ENCODE results near the gene PIGU. TPM values are rescaled to one million over a fixed set of nuclear protein-coding genes. Genes with fewer than 3 reads are reported as not detected.
"Not testable (repeated sequence)": the region's sequence is repeated elsewhere in the genome, so short reads cannot be mapped to it uniquely, and the experiment has no call there.

Gene PIGU
- total RNA-seq, 1 donor from 2014 or later, result 19.8 TPM

DNA sequence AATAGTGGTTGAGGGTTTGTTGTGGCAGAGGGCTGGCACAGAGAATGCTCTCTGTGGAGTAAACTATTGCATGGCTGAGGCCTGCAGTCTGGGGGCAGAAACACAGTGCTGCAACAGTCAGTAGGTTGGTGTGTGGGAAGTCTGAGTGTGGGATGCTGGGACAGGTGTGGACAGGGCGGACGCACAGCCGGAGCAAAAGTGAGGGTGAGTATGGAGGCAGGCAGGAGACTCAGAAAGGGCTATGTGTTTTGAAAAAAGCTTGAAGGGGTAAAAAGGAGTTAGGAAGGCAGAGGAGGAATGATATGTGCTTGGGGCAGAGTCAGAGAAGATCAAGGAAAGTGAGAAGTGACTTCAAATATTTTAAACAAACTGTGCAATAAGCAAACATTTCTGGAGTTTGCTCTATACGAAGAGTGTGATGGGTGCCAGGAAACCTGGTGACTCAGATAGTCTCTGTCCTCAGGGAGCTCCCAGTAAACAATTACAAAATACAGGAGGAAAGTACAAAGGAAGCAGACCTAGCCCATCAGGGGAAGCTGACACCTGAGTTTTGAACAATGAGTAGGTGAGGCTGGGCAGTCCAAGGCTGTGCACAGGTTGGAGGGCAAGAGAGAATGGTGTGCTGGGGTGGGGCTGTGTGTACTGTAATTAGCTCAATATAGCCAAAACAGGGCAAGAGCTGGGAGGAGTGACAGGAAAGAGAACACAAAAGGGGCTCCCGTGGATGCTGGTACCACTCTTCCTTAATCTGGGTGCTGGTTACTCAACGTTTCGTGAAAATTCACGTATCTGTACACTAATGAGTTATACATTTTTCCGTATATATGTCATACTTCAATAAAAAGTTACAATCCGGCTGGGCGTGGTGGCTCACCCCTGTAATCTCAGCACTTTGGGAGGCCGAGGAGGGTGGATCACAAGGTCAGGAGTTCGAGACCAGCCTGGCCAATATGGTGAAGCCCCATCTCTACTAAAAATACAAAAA is 55.2 kb downstream of the PIGU start:
- Mint-ChIP-seq H3K4me3 (ENCODE audit: unreplicated experiment) (no peak overlapping the region), H3K27ac (ENCODE audit: unreplicated experiment) (no peak overlapping the region), H3K36me3 (ENCODE audit: low read depth) (peaks cover 26% of the 10 kb centered on the region), H3K27me3 (ENCODE audit: low read depth) (no peaks in the 10 kb centered on the region), H3K9me3 (ENCODE audit: low read depth) (no peaks in the 10 kb centered on the region), H3K4me1 (ENCODE audit: low read depth) (no peaks in the 10 kb centered on the region)
- no peak for DNase-seq (ENCODE audit: low spot score)
- TF ChIP-seq, protein P1, sequence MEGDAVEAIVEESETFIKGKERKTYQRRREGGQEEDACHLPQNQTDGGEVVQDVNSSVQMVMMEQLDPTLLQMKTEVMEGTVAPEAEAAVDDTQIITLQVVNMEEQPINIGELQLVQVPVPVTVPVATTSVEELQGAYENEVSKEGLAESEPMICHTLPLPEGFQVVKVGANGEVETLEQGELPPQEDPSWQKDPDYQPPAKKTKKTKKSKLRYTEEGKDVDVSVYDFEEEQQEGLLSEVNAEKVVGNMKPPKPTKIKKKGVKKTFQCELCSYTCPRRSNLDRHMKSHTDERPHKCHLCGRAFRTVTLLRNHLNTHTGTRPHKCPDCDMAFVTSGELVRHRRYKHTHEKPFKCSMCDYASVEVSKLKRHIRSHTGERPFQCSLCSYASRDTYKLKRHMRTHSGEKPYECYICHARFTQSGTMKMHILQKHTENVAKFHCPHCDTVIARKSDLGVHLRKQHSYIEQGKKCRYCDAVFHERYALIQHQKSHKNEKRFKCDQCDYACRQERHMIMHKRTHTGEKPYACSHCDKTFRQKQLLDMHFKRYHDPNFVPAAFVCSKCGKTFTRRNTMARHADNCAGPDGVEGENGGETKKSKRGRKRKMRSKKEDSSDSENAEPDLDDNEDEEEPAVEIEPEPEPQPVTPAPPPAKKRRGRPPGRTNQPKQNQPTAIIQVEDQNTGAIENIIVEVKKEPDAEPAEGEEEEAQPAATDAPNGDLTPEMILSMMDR (IDR thresholded peaks at IDR 0.05), result no peak

- peaks cover 26% of the 10 kb centered on the region for H3K36me3 Mint-ChIP-seq (ENCODE audit: low read depth)
- no peak overlapping the region for H3K27ac Mint-ChIP-seq (ENCODE audit: unreplicated experiment)
- no peaks in the 10 kb centered on the region for H3K9me3 Mint-ChIP-seq (ENCODE audit: low read depth)
- no peaks in the 10 kb centered on the region for H3K4me1 Mint-ChIP-seq (ENCODE audit: low read depth)
- no peak for DNase-seq (ENCODE audit: low spot score)
- TF ChIP-seq, protein P1 (IDR thresholded peaks at IDR 0.05), result no peak
- H3K27me3 Mint-ChIP-seq (ENCODE audit: low read depth), result no peaks in the 10 kb centered on the region
- no peak overlapping the region for H3K4me3 Mint-ChIP-seq (ENCODE audit: unreplicated experiment)
Measured at GRCh38 chr20:34621036-34621343, 55.9 kb downstream of the PIGU start.

GRCh38 chr20:34618676-34619075 is 58.2 kb downstream of the PIGU start:
- H3K4me1 Mint-ChIP-seq (ENCODE audit: low read depth), result no peaks in the 10 kb centered on the region
- H3K27ac Mint-ChIP-seq (ENCODE audit: unreplicated experiment), result no peak overlapping the region
- DNase-seq (ENCODE audit: low spot score), result no peak
- peaks cover 33% of the 10 kb centered on the region for H3K36me3 Mint-ChIP-seq (ENCODE audit: low read depth)
- no peaks in the 10 kb centered on the region for H3K9me3 Mint-ChIP-seq (ENCODE audit: low read depth)
- TF ChIP-seq, protein P1 (IDR thresholded peaks at IDR 0.05), result no peak
- H3K27me3 Mint-ChIP-seq (ENCODE audit: low read depth), result no peaks in the 10 kb centered on the region
- no peak overlapping the region for H3K4me3 Mint-ChIP-seq (ENCODE audit: unreplicated experiment)

- not testable (repeated sequence) for H3K27me3 Mint-ChIP-seq (ENCODE audit: low read depth); DNase-seq (ENCODE audit: low spot score); H3K4me3 Mint-ChIP-seq (ENCODE audit: unreplicated experiment); H3K4me1 Mint-ChIP-seq (ENCODE audit: low read depth); H3K9me3 Mint-ChIP-seq (ENCODE audit: low read depth); H3K27ac Mint-ChIP-seq (ENCODE audit: unreplicated experiment)
- H3K36me3 Mint-ChIP-seq (ENCODE audit: low read depth), result peaks cover 33% of the 10 kb centered on the region
- TF ChIP-seq, protein P1 (IDR thresholded peaks at IDR 0.05), result peak; percentile 9
Measured at GRCh38 chr20:34616913-34617312, 60.0 kb downstream of the PIGU start.

DNA sequence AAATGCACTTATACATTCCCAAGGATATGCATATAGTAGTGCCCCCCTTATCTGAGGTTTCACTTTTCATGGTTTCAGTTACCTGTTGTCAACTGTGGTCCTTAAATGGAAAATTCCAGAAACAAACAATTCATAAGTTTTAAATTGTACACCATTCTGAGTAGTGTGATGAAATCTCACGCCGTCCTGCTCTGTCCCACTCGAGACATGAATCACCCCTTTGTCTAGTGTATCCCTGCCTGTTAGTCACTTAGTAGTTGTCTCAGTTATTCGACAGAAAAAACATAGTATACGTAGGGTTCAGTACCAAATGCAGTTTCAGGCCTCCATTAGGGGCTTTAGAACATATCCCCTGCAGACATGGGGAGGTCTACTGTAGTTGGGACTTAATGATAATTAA is 61.4 kb downstream of the PIGU start:
- H3K27ac Mint-ChIP-seq (ENCODE audit: unreplicated experiment), result no peak overlapping the region
- TF ChIP-seq, protein P1 (IDR thresholded peaks at IDR 0.05), result no peak
- DNase-seq (ENCODE audit: low spot score), result no peak
- peaks cover 2% of the 10 kb centered on the region for H3K9me3 Mint-ChIP-seq (ENCODE audit: low read depth)
- H3K4me1 Mint-ChIP-seq (ENCODE audit: low read depth), result no peaks in the 10 kb centered on the region
- H3K36me3 Mint-ChIP-seq (ENCODE audit: low read depth), result peaks cover 25% of the 10 kb centered on the region
- H3K27me3 Mint-ChIP-seq (ENCODE audit: low read depth), result no peaks in the 10 kb centered on the region
- no peak overlapping the region for H3K4me3 Mint-ChIP-seq (ENCODE audit: unreplicated experiment)

DNA sequence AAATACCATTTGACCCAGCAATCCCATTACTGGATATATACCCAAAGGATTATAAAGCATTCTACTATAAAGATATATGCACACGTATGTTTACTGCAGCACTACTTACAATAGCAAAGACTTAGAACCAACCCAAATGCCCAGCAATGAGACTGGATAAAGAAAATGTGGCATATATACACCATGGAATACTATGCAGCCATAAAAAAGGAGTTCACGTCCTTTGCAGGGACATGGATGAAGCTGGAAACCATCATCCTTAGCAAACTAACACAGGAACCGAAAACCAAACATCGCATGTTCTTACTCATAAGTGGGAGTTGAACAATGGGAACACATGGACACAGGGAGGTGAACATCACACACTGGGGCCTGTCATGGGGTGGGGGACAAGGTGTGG is 64.9 kb downstream of the PIGU start:
- not testable (repeated sequence) for H3K27ac Mint-ChIP-seq (ENCODE audit: unreplicated experiment); H3K4me3 Mint-ChIP-seq (ENCODE audit: unreplicated experiment); H3K27me3 Mint-ChIP-seq (ENCODE audit: low read depth); H3K4me1 Mint-ChIP-seq (ENCODE audit: low read depth); H3K9me3 Mint-ChIP-seq (ENCODE audit: low read depth); DNase-seq (ENCODE audit: low spot score)
- peaks cover 18% of the 10 kb centered on the region for H3K36me3 Mint-ChIP-seq (ENCODE audit: low read depth)
